Astrocyte of the cerebellum (primary cell): Measurements from ENCODE around the gene CHST9.
"Not testable (repeated sequence)": the region's sequence is repeated elsewhere in the genome, so short reads cannot be mapped to it uniquely, and the experiment has no call there.

Experiments
- DNase-seq: peaks from one replicate; pipeline ENCODE4 v3.0.0-alpha.2; 2011; ENCODE audit warnings: low read depth
- H3K4me3 ChIP-seq: 2 replicates; pipeline ENCODE4 v1.5.1; 2011; ENCODE audit warnings: mild to moderate bottlenecking, low read depth, low read length, moderate library complexity
- in situ Hi-C: cut with HindIII; loops from 2 replicates; pipeline ENCODE4 v1.10.0; 2017; ENCODE audit warnings: low sequenced_read_pairs
- TF ChIP-seq, protein P1 (sequence below): IDR thresholded peaks from 2 replicates; pipeline ENCODE4 v1.5.1; 2012; ENCODE audit warnings: low read length, low read depth, moderate library complexity, mild to moderate bottlenecking; ENCODE audit errors: missing control alignments

CHST9 gene, protein sequence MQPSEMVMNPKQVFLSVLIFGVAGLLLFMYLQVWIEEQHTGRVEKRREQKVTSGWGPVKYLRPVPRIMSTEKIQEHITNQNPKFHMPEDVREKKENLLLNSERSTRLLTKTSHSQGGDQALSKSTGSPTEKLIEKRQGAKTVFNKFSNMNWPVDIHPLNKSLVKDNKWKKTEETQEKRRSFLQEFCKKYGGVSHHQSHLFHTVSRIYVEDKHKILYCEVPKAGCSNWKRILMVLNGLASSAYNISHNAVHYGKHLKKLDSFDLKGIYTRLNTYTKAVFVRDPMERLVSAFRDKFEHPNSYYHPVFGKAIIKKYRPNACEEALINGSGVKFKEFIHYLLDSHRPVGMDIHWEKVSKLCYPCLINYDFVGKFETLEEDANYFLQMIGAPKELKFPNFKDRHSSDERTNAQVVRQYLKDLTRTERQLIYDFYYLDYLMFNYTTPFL

DNA sequence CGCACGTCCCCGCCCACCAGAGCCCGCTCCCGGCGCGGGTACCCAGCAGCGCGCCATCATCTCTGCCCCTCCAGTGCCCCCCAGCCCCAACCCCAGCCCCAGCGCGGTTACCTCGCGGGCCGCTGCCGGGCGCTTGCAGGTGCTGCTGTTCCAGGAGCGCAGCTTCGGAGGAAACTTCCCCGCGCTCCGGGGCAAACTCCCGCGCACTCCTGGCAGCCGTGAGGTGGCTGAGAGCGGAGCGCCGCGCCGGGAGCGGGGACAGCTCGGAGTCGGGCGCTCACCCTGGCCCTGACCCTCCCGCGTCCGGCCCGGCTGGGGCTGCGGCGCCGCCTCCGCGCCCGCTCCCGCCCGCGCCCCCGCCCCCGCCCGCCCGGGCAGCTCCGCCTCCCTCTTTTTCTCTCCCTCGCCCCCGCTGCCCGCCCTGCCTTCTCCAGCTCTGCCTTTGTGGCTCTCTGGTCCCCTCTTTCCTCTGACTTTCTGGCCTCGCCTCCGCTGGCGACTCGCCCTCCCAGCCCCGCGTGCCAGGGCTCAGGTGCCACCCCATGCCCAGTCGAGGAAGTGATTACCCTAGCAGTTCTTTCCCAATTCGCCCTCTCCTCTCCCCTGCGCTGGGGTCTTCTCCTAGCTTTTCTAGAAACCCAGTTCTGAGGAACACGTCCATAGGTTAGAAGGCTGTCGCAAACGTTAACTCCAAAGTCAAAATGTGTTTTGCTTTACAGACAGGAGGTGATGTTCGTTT is at the start of gene CHST9:
TSS of gene CHST9 (minus strand) at position 284 of the 739 bp plus-strand sequence. CDS start 42,499 bp downstream, outside the sequence.
- TF ChIP-seq, protein P1, sequence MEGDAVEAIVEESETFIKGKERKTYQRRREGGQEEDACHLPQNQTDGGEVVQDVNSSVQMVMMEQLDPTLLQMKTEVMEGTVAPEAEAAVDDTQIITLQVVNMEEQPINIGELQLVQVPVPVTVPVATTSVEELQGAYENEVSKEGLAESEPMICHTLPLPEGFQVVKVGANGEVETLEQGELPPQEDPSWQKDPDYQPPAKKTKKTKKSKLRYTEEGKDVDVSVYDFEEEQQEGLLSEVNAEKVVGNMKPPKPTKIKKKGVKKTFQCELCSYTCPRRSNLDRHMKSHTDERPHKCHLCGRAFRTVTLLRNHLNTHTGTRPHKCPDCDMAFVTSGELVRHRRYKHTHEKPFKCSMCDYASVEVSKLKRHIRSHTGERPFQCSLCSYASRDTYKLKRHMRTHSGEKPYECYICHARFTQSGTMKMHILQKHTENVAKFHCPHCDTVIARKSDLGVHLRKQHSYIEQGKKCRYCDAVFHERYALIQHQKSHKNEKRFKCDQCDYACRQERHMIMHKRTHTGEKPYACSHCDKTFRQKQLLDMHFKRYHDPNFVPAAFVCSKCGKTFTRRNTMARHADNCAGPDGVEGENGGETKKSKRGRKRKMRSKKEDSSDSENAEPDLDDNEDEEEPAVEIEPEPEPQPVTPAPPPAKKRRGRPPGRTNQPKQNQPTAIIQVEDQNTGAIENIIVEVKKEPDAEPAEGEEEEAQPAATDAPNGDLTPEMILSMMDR: no peak
- peak within 1 kb of the TSS; percentile 32 for H3K4me3 ChIP-seq
- in situ Hi-C loops: no loop called here
- no peak for DNase-seq

DNA sequence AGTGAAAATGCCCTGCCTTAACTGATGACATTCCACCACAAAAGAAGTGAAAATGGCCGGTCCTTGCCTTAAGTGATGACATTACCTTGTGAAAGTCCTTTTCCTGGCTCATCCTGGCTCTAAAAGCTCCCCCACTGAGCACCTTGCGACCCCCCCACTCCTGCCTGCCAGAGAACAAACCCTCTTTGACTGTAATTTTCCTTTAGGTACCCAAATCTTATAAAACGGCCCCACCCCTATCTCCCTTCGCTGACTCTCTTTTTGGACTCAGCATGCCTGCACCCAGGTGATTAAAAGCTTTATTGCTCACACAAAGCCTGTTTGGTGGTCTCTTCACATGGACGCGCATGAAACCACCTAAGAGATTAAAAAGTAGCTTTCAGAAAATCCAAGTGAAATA is 47.2 kb upstream of the CHST9 start:
- H3K4me3 ChIP-seq, DNase-seq, in situ Hi-C loops: not testable (repeated sequence)

DNA sequence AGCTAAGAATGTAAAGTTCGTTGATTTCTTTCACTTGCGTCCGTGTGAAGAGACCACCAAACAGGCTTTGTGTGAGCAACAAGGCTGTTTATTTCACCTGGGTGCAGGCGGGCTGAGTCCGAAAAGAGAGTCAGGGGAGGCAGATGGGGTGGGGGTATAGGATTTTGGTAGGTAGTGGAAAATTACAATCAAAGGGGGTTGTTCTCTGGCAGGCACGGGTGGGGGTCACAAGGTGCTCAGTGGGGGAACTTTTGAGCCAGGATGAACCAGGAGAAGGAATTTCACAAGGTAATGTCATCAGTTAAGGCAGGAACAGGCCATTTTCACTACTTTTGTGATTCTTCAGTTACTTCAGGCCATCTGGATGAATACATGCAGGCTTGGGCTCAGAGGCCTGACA is 46.6 kb upstream of the CHST9 start:
- H3K4me3 ChIP-seq, DNase-seq, in situ Hi-C loops: not testable (repeated sequence)

DNA sequence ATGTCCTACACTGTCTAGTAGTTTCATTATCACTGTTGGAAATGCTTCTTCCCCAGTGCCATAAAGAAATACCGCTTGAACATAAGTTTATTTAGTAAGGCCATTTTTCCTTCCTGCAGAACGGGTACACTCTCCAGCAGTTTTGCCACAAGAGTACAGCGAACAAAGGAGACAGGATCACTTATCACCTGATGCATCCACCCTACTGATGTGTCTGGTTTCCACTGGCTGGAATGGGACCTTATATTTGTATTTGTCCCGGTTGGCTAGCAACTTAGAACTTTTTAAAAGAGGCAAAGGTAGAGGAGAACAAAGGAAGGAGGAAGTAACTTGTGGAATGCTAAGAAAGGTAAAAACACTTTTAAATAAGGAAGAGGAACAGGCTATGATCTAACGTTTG is 46.1 kb upstream of the CHST9 start:
- in situ Hi-C loops, DNase-seq, H3K4me3 ChIP-seq: not testable (repeated sequence)

DNA sequence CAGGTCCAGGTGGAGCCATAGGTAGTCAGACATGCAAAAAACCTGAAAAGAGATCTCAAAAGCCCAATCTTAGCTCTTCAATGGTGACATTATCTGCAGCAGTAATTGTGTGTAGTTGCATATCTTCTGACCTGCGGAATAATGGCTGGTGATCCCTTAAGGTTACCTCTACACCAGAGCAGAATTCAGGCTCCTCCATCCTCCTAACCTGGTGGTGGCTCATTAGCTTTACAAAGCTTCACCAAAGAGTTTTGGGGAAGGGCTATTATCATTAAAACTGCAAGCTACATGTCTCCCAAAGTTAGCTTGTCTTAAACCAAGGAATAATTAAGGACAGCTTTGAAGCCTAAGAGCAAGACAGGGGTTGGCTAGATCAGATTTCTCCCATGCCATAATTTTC is 42.6 kb upstream of the CHST9 start:
- TF ChIP-seq, protein P1: no peak
- H3K4me3 ChIP-seq: no peak overlapping the region
- DNase-seq: no peak
- in situ Hi-C loops: no loop called here

DNA sequence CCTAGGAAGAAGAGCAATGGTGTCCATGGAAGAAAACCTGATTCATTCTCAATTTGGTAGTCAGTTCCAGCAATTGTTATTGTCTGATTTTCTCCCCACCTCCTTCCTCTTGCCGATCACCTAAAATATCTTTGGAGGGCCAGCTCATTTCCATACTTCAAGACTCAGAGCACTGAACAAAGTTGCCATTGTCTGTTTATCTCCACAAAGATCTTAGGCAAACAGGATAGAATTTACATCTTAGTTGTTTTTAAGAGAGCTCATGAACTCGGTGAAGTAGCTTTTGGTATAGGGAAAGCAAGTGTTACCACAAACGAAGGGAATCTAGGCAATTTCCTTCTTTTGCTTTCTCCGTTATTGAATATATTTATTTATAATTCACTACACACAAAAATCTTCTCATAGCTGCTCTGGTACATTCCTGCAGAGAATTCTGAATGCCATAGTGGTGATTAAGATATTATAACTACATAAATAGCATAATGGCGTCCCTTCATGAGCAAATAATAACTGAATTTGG is 41.5 kb upstream of the CHST9 start:
- H3K4me3 ChIP-seq: no peak overlapping the region
- TF ChIP-seq, protein P1: no peak
- no peak for DNase-seq
- in situ Hi-C loops: no loop called here

DNA sequence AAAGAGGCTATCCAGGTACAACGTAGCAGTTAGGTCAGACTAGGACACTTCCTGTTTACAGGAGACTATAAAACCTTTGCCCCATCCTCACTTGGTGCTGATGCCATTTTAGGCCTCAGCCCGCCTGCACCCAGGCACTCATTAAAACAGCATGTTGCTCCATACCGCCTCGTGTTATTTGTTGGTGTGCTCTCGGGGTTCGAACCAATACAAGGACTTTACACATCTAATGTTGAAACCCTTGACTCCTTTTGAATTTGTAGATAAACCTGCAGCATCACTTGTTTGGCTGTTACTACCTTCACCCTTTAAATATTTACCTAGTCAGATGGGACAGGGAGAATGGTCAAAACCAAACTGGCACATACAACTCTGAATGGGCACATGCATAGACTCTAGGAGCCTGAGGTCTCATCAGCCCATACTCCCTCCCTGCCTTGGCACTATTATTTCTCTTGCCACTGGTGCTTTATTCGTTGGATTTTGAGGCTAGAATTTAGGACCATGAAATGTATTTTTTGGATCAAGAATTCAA is 40.9 kb upstream of the CHST9 start:
- TF ChIP-seq, protein P1: no peak
- H3K4me3 ChIP-seq: no peak overlapping the region
- in situ Hi-C loops: no loop called here
- DNase-seq: no peak
